HG02759 (cell line): Measurements from ENCODE around the gene GPRC5B.

Experiments
- ATAC-seq: cut with Tn5 transposase; IDR thresholded peaks from one replicate; pipeline ENCODE4 v1.9.1; 2021; ENCODE audit warnings: mild to moderate bottlenecking, moderate library complexity; ENCODE audit not compliant: unreplicated experiment

Gene GPRC5B

DNA sequence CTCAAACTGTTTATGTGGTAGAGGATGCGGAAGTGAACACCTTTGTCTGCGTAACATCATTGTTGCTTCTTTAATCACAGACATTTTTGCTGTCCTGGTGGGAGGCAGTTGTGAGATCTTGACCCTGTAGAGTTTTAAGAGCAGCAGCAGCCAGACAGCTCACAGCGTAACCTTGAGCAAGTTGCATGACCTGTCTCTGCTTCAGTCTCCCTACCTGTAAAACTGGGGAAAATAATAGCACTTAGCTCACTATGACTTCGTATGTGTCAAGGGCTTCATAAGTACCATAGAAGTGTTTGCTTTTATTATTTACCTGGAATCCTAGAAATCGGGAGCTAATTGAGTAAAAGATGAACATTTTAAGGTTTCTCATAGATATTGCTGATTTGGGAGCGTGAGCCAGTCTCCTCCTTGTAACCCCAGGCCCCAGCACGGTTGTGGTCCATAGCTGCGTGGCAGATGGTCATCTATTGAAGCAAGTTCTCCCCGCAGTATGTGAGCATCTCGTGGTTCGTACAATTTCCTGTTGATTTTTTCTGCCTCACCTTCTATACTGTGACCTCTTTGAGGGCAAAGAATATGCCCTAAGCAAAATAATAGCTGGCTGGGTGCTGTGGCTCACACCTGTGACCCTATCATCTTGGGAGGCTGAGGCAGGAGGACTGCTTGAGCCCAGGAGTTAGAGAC, 34.4 kb downstream of the GPRC5B start:
- ATAC-seq: no peak

- no peak for ATAC-seq
Measured at GRCh38 chr16:19848756-19849155, 35.9 kb downstream of the GPRC5B start.

DNA sequence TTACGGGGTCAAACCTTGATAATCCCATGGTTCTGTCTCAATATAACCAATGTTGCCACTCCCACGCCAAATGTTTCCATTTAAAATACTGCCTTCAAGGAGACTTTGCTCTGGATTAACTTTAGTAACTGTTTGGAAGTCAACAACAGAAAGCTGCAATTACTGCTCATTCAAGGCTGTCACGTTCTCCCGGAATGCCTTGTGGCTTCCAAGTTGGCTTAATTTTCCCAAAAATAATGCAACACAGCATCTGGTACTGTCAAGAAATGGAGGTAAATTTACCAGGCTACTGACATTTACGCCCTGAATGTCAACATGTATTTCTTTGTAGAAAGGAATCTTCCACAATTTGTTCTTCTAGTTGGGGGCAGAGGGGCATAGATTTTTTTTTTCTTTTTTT, 38.2 kb downstream of the GPRC5B start:
- ATAC-seq: no peak

DNA sequence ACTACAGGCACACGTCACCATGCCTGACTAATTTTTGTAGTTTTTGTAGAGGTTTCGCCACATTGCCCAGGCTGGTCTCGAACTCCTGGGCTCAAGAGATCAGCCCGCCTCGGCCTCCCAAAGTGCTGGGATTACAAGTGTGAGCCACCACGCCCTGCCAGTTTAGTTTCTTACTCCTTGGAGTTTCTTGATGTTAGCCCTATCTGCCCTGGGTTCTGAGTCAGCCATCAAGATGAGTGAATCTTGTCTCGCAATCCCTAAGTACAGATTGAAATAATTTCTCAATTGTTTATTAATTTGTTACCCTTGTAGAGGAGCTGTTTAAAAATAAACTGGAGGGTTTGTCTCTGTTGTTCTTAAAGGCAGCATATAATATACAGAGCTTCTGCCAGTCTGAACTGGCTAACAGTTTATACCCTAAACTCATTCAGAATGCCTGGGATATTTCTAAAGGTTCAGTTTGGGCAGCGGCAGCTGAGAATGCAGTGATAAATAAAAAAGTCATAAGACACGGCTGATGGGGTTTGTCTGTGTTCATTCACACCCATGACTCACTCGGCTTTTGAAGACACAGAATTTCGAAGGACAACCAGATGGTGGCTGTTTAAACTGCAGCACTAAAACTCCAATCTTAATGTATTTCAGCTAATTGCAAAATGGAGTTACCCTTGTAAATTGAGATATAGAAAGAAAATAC, 39.6 kb downstream of the GPRC5B start:
- ATAC-seq: no peak

DNA sequence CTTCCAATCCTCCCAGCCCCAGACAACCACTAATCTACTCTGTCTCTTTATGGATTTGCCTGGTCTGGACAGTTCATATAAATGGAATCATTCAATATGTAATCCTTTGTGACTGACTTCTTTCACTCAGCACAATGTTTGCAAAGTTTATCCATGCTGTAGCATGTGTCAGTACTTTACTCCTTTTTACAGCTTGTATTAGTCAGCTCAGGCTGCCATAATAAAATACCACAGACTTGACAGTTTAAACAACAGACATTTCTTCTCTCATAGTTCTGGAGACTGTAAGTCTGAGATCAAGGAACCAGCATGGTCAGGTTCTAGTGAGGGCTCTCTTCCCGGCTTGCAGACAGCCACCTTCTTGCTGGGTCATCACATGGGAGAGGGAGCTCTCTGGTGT, 41.3 kb downstream of the GPRC5B start:
- no peak for ATAC-seq

DNA sequence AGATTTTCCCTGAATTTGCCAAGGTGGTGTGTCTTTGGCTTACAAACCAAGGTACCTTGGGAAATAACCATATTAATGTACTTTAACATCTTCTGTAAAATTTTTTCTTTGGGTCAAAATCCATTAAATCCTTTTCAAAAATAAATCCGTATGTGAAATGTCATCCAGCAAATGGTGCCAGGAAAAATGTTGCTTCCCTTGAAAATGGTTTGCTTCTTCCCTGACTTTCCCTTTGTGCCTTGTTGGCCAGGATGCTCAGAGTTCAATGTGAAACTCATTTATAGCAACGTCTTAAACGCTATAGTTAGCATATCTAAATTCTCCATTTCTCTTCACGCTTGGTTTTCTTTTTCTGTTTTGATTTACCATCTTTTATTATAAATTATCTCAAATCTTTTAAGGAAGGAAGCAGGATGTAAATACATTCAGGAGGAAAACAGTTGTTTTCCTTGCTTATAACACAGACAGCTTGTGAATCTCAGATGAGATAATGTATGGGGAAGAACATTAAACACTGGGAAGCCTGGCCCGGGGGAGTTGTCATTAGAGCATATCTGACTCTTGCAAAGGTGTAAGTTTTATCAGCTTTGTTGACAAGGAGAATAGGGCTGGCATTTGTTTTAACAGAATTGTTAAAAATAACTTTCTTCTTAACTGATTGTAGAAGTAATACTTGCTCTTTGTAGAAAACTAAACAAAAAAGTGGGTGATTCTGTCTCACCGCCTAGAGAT, 42.1 kb downstream of the GPRC5B start:
- no peak for ATAC-seq

DNA sequence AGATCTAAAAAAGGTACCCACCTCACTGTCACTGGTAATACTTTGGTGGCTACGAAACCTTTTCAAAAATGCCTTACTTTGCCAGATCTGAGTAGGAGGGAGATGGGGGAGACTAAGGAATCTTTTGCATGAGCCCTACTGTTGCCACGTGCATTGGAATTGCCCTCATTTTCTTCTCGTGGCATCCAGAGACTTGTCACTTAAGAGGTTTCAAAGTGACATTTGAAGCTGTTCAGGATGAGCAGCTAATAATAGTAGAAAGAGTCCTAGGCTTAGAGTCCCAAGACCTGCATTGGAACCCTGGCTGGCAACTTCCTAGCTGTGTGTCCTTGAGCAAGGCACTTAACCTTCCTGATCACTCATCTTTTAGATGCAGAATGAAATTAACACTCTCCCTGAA, 43.5 kb downstream of the GPRC5B start:
- no peak for ATAC-seq

GRCh38 chr16:19840524-19841110, 44.0 kb downstream of the GPRC5B start:
- ATAC-seq: no peak

- no peak for ATAC-seq
Measured at GRCh38 chr16:19837984-19838707, 46.5 kb downstream of the GPRC5B start.

- no peak for ATAC-seq
Measured at GRCh38 chr16:19837331-19837980, 47.2 kb downstream of the GPRC5B start.

- no peak for ATAC-seq
Measured at GRCh38 chr16:19835968-19836421, 48.7 kb downstream of the GPRC5B start.

GRCh38 chr16:19835196-19835595, 49.5 kb downstream of the GPRC5B start:
- no peak for ATAC-seq

GRCh38 chr16:19833581-19833980, 51.1 kb downstream of the GPRC5B start:
- no peak for ATAC-seq

- no peak for ATAC-seq
Measured at GRCh38 chr16:19833176-19833575, 51.5 kb downstream of the GPRC5B start.

- ATAC-seq: no peak
Measured at GRCh38 chr16:19831678-19832077, 53.0 kb downstream of the GPRC5B start.

- ATAC-seq: no peak
Measured at GRCh38 chr16:19830902-19831560, 53.6 kb downstream of the GPRC5B start.

DNA sequence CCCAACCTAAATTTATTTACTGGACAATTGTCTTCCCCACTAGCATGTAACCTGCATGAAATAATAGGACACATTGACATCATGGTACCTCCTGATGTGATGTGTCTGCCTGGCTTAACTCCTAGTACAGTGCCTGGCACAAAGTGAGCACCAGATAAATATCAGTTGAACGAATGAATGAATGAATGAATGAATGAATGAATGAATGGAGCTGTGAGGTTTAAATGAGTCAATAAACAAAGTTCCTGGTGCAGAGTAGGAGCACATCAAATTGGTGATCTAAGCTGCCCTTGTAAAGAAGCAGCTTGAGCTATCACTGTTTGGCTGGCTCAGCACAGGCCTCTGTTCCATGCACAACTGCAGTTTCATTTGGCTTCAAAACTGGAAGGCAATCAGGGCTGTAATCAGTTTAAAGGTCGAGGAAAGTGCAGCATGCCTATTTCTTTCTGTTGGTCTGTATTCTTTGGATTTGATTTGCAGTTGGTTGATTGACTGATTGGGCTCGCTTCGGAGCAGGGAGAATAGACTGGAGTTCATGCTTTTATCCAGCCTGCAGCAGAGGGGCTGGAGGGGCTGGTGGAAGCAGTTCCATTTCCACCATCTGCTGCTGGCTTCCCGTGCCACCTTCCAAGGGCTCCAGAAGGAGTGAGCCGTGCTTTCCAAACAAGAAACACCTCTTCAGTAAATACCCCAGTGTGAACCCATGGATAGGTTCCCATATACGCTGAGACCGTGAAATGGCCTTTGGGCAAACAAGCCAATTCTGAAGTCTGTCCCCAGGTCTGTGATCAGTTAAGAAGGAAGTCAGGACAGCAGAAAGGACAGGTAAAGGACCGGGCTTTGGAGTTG, 54.6 kb downstream of the GPRC5B start:
- ATAC-seq: no peak

GRCh38 chr16:19824216-19824615, 60.4 kb downstream of the GPRC5B start:
- no peak for ATAC-seq

GRCh38 chr16:19823322-19823721, 61.3 kb downstream of the GPRC5B start:
- no peak for ATAC-seq
